Nephron (organoid): ENCODE data around the gene DNAI7.

Source experiments
- H3K27ac Mint-ChIP-seq, 3 experiments: 2 replicates each; pipeline ENCODE4 v1.8.0; 2020; ENCODE audit warnings: mixed read lengths in 3 of 3, mild to moderate bottlenecking in 2 of 3, moderate library complexity in 1 of 3
- H3K27me3 Mint-ChIP-seq: 2 replicates; pipeline ENCODE4 v1.8.0; 2021; ENCODE audit warnings: low read depth, mild to moderate bottlenecking, moderate library complexity, mixed read lengths
- H3K36me3 Mint-ChIP-seq: 2 replicates; pipeline ENCODE4 v1.8.0; 2020; ENCODE audit warnings: low read depth, mixed read lengths
- H3K4me1 Mint-ChIP-seq: 2 replicates; pipeline ENCODE4 v1.8.0; 2020; ENCODE audit warnings: mixed read lengths
- H3K4me3 Mint-ChIP-seq, 3 experiments: 2 replicates each; pipeline ENCODE4 v1.8.0; 2020; ENCODE audit warnings: mild to moderate bottlenecking in 3 of 3, mixed read lengths in 3 of 3, moderate library complexity in 2 of 3
- H3K9me3 Mint-ChIP-seq: 2 replicates; pipeline ENCODE4 v1.8.0; 2020; ENCODE audit warnings: mixed read lengths
- CTCF ChIP-seq, 3 experiments: fragments of 200-600 bp; sonication (generic); IDR thresholded peaks; one replicate each; pipeline ENCODE4 v1.5.0; 2021; ENCODE audit warnings: antibody characterized with exemption in 3 of 3; ENCODE audit not compliant: unreplicated experiment in 3 of 3

Gene DNAI7

GRCh38 chr12:25107920-25108319, 87.0 kb downstream of the DNAI7 start:
- peaks cover 4% of the 10 kb centered on the region for H3K27me3 Mint-ChIP-seq
- no peak overlapping the region for H3K4me3 Mint-ChIP-seq
- no peak overlapping the region for H3K27ac Mint-ChIP-seq
- peaks cover 6% of the 10 kb centered on the region for H3K36me3 Mint-ChIP-seq
- H3K4me1 Mint-ChIP-seq, result no peaks in the 10 kb centered on the region
- no peak for TF ChIP-seq CTCF (IDR thresholded peaks at IDR 0.05; ENCODE audit: unreplicated experiment in 3 of 3)
- no peaks in the 10 kb centered on the region for H3K9me3 Mint-ChIP-seq

GRCh38 chr12:25106818-25107217, 88.1 kb downstream of the DNAI7 start:
- Mint-ChIP-seq H3K9me3 (no peaks in the 10 kb centered on the region), H3K27me3 (peaks cover 4% of the 10 kb centered on the region), H3K4me3 (no peak overlapping the region), H3K27ac (no peak overlapping the region), H3K36me3 (peaks cover 6% of the 10 kb centered on the region), H3K4me1 (no peaks in the 10 kb centered on the region)
- TF ChIP-seq CTCF (IDR thresholded peaks at IDR 0.05; ENCODE audit: unreplicated experiment in 3 of 3), result no peak

- H3K36me3 Mint-ChIP-seq, result no peaks in the 10 kb centered on the region
- peaks cover 3% of the 10 kb centered on the region for H3K27me3 Mint-ChIP-seq
- H3K9me3 Mint-ChIP-seq, result no peaks in the 10 kb centered on the region
- H3K4me1 Mint-ChIP-seq, result no peaks in the 10 kb centered on the region
- TF ChIP-seq CTCF (IDR thresholded peaks at IDR 0.05; ENCODE audit: unreplicated experiment in 3 of 3), result no peak
- H3K4me3 Mint-ChIP-seq, result no peak overlapping the region
- no peak overlapping the region for H3K27ac Mint-ChIP-seq
These were observed 92.6 kb downstream of the DNAI7 start for GRCh38 chr12:25102402-25102801.

- TF ChIP-seq CTCF (IDR thresholded peaks at IDR 0.05; ENCODE audit: unreplicated experiment in 3 of 3), result no peak
- no peaks in the 10 kb centered on the region for H3K36me3 Mint-ChIP-seq
- no peak overlapping the region for H3K27ac Mint-ChIP-seq
- no peaks in the 10 kb centered on the region for H3K9me3 Mint-ChIP-seq
- H3K27me3 Mint-ChIP-seq, result peaks cover 3% of the 10 kb centered on the region
- no peaks in the 10 kb centered on the region for H3K4me1 Mint-ChIP-seq
- no peak overlapping the region for H3K4me3 Mint-ChIP-seq
These were observed 93.9 kb downstream of the DNAI7 start for GRCh38 chr12:25101092-25101445.

- Mint-ChIP-seq H3K9me3 (no peaks in the 10 kb centered on the region), H3K27me3 (peaks cover 3% of the 10 kb centered on the region), H3K27ac (no peak overlapping the region), H3K4me1 (no peaks in the 10 kb centered on the region), H3K4me3 (no peak overlapping the region), H3K36me3 (no peaks in the 10 kb centered on the region)
- TF ChIP-seq CTCF (IDR thresholded peaks at IDR 0.05; ENCODE audit: unreplicated experiment in 3 of 3), result no peak
These were observed 94.5 kb downstream of the DNAI7 start for GRCh38 chr12:25100194-25101091.

- H3K27ac Mint-ChIP-seq, result no peak overlapping the region
- TF ChIP-seq CTCF (IDR thresholded peaks at IDR 0.05; ENCODE audit: unreplicated experiment in 3 of 3), result no peak
- no peaks in the 10 kb centered on the region for H3K36me3 Mint-ChIP-seq
- no peaks in the 10 kb centered on the region for H3K4me1 Mint-ChIP-seq
- peaks cover 3% of the 10 kb centered on the region for H3K27me3 Mint-ChIP-seq
- peaks cover 5% of the 10 kb centered on the region for H3K9me3 Mint-ChIP-seq
- no peak overlapping the region for H3K4me3 Mint-ChIP-seq
These were observed 96.0 kb downstream of the DNAI7 start for GRCh38 chr12:25099010-25099409.
